Naive thymus-derived CD8-positive, alpha-beta T cell (primary cell): ENCODE results near the gene ARHGAP19. TPM values are rescaled to one million over a fixed set of nuclear protein-coding genes. Genes with fewer than 3 reads are reported as not detected.
A peak's percentile ranks its signal among the peaks of the same experiment; 100 is the strongest.
"Not testable (repeated sequence)": the region's sequence is repeated elsewhere in the genome, so short reads cannot be mapped to it uniquely, and the experiment has no call there.

ENCODE experiments used
- ATAC-seq, 2 donors: fragments of 150-1000 bp; cut with Tn5 transposase in 1 of 2; sonication (Bioruptor Pico), chemical (Tn5 transposase) in 1 of 2; 1 replicate in 1 of 2; 2 replicates in 1 of 2; pipeline ENCODE4 v1.10.0; 2021; ENCODE audit warnings: mild to moderate bottlenecking in 2 of 2, moderate library complexity in 2 of 2
- POLR2A ChIA-PET: fragments of 350-600 bp; sonication (Branson Sonifier 250); formaldehyde crosslinking; loops from one replicate; lab custom pipeline; 2021; ENCODE audit warnings: antibody characterized with exemption; lab: Charles Lee
- DNase-seq, 10 donors: peaks; one replicate each; pipeline versions ENCODE4 v3.0.0 to v3.0.0-alpha.2; 2020 to 2022
- H3K27ac Mint-ChIP-seq, 10 donors: one replicate each; pipeline ENCODE4 v1.8.0; 2020 to 2022; ENCODE audit warnings: mild to moderate bottlenecking in 10 of 10, mixed read lengths in 10 of 10, moderate library complexity in 4 of 10, inconsistent platforms in 1 of 10
- H3K27me3 Mint-ChIP-seq, 5 donors: one replicate each; pipeline ENCODE4 v1.8.0; 2021 to 2022; ENCODE audit warnings: mixed read lengths in 5 of 5
- H3K36me3 Mint-ChIP-seq, 3 donors: one replicate each; pipeline ENCODE4 v1.8.0; 2020 to 2022; ENCODE audit warnings: mixed read lengths in 3 of 3, mild to moderate bottlenecking in 2 of 3, inconsistent platforms in 1 of 3
- H3K4me1 Mint-ChIP-seq, 4 donors: one replicate each; pipeline ENCODE4 v1.8.0; 2021 to 2022; ENCODE audit warnings: mixed read lengths in 4 of 4
- H3K4me3 Mint-ChIP-seq, 10 donors: one replicate each; pipeline ENCODE4 v1.8.0; 2020 to 2022; ENCODE audit warnings: mild to moderate bottlenecking in 10 of 10, mixed read lengths in 10 of 10, moderate library complexity in 6 of 10, inconsistent platforms in 1 of 10
- H3K9me3 Mint-ChIP-seq, 9 donors: one replicate each; pipeline ENCODE4 v1.8.0; 2020 to 2022; ENCODE audit warnings: mixed read lengths in 9 of 9, mild to moderate bottlenecking in 3 of 9, inconsistent platforms in 1 of 9, moderate library complexity in 1 of 9
- polyA plus RNA-seq, 3 donors: library from polyadenylated mRNA; unstranded; fragments of 300-500 nt; fragmentation: Illumina TruSeq; gene quantifications; one replicate each; pipeline ENCODE4 v1.2.3, GENCODE V29; 2021
- total RNA-seq, 8 experiments: library from RNA in 2 of 8; stranded (reverse) in 2 of 8; gene quantifications; one replicate each; pipeline ENCODE4 v1.2.3 and lab custom pipeline; 2021 to 2026

Gene ARHGAP19
- total and polyA plus RNA-seq, 5 experiments from 2014 or later, result 5.3 to 19.0 (median 5.6) TPM

DNA sequence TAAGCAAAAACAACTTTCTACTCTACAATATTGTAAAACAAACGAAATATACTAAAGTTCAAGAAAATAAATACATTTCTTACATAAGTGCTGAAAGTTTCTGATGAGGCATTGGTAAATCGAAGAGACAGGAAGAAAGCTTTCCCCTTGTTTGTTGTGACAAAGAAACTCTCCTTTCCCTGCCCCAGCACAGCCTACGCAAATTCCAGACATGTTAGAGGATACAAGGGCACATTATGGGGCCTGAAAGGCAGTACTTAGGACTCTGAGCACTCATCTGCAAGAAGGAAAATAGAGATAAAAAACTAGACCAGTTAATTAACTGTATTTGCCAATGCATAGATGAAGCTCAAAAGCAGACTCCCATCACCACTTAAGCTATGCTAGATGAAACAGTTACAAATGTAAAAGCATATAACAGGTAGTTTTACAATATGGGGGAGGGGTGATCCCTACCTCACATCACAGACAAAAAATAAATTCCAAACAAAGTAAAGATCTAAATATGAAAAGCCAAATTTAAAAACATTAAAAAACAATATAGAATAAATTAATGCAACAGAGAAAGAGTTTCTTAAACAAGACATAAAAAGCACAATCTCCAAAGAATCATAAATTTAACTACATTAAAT lies 21.8 kb downstream of the ARHGAP19 start:
- Mint-ChIP-seq H3K9me3 (no peaks in the 10 kb centered on the region), H3K4me1 (peaks cover 3 to 15% (median 8%) of the 10 kb centered on the region in 4 donors), H3K4me3 (no peak overlapping the region), H3K36me3 (peaks cover 0 to 7% (median 6%) of the 10 kb centered on the region in 3 donors), H3K27me3 (no peaks in the 10 kb centered on the region), H3K27ac (no peak overlapping the region)
- DNase-seq (no peak), ATAC-seq (no peak)
- POLR2A ChIA-PET, result no interaction called here

DNA sequence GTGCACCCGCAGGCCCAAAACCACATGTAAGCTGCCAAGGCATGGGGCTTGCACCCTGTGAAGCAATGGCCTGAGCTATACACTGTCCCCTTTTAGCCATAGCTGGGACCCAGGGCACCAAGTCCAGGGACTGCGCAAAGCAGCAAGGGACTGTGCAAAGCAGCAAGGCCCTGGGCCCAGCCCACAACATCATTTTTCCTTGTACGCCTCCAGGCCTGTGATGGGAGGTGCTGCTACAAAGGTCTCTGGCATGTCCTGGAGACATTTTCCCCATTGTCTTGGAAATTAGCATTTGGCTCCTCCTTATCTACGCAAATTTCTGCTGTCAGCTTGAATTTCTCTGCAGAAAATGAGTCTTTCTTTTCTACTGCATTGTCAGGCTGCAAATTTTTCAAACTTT lies 24.8 kb downstream of the ARHGAP19 start:
- Mint-ChIP-seq H3K4me1 (peaks cover 2 to 15% (median 8%) of the 10 kb centered on the region in 4 donors), H3K36me3 (peaks cover 0 to 32% (median 16%) of the 10 kb centered on the region in 3 donors), H3K4me3 (no peak overlapping the region), H3K27me3 (no peaks in the 10 kb centered on the region), H3K9me3 (no peaks in the 10 kb centered on the region), H3K27ac (no peak overlapping the region)
- POLR2A ChIA-PET, result no interaction called here
- no peak for ATAC-seq
- no peak for DNase-seq

DNA sequence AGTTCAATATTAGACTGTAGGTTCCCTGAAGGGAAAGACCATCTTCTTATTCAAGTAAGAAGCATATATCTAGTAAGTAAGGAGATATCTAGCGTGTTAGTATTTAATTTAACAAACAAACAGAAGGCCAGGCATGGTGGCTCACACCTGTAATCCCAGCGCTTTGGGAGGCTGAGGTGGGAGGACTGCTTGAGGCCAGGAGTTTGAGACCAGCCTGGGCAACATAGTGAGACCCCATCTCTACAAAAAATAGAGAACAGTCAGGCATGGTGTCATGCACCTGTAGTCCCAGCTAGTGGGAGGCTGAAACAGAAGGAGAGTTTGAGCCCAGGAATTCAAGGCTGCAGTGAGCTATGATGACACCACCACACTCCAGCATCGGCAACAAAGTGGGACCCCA lies 27.3 kb downstream of the ARHGAP19 start:
- H3K27ac Mint-ChIP-seq, H3K9me3 Mint-ChIP-seq, POLR2A ChIA-PET, ATAC-seq, DNase-seq, H3K27me3 Mint-ChIP-seq, H3K4me3 Mint-ChIP-seq: not testable (repeated sequence)
- Mint-ChIP-seq H3K4me1 (peaks cover 2 to 15% (median 8%) of the 10 kb centered on the region in 4 donors), H3K36me3 (peaks cover 0 to 45% (median 16%) of the 10 kb centered on the region in 3 donors)

DNA sequence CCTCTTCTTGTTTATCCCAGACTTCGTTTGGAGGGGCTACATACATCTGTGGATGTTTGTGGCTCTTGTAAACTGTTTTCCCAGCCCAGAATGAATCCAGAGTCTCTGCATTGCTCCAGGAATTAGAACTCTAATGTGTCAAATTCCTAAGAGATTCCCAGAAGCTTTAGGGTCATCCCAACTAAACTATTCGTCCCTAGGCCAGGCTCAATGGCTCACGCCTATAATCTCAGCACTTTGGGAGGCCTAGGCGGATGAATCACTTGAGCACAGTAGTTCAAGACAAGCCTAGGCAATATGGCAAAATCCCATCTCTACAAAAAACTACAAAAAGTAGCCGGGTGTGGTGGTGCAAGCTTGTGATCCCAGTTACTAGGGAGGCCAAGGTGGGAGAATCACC lies 28.5 kb downstream of the ARHGAP19 start:
- POLR2A ChIA-PET, result no interaction called here
- no peak for ATAC-seq
- no peak overlapping the region for H3K27ac Mint-ChIP-seq
- H3K9me3 Mint-ChIP-seq, result no peaks in the 10 kb centered on the region
- H3K36me3 Mint-ChIP-seq, result peaks cover 0 to 51% (median 16%) of the 10 kb centered on the region in 3 donors
- H3K4me1 Mint-ChIP-seq, result peaks cover 2 to 15% (median 8%) of the 10 kb centered on the region in 4 donors
- no peak for DNase-seq
- no peaks in the 10 kb centered on the region for H3K27me3 Mint-ChIP-seq
- no peak overlapping the region for H3K4me3 Mint-ChIP-seq

DNA sequence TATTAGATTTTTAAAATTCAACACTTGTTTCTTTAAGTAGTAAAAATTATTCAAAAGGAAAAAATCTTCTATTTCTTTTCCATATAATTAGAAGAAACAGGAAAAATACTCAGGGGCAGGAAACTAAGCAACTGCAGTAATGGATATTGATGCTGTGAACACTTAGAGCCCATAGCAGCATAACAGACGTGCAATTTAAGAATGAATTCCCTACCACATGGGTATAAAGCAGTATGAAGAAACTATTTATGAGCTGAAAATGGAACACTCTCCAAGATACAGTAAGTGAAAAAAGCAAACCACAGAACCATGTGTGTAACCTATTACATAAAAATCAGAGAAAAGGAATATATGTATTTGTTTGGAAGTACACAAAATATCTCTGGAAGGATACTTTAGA lies 30.8 kb downstream of the ARHGAP19 start:
- H3K4me3 Mint-ChIP-seq, result no peak overlapping the region
- no peaks in the 10 kb centered on the region for H3K9me3 Mint-ChIP-seq
- H3K27me3 Mint-ChIP-seq, result no peaks in the 10 kb centered on the region
- DNase-seq (no peak), ATAC-seq (no peak)
- peaks cover 0 to 64% (median 16%) of the 10 kb centered on the region in 3 donors for H3K36me3 Mint-ChIP-seq
- H3K4me1 Mint-ChIP-seq, result peaks cover 0 to 5% (median under 1%) of the 10 kb centered on the region in 4 donors
- H3K27ac Mint-ChIP-seq, result no peak overlapping the region
- POLR2A ChIA-PET, result no interaction called here

DNA sequence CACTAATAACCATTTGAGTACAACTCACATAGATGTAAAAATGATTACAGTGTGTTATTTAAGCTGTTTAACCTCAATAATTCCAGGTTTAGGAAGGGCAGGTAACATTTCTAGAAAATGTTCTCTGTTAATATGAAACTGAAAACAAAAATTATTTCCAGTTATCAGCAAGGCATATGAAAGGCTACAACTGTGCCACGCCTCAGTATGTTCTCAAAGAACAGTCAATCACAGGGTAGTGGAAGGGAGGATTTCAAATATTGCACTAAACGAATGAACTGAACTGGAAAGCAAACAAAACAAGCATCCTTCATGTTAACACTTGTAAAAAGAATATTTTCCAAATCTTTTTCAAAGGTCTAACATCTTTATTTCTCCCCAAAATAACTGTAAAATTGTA lies 31.3 kb downstream of the ARHGAP19 start:
- POLR2A ChIA-PET, result no interaction called here
- Mint-ChIP-seq H3K27ac (no peak overlapping the region), H3K27me3 (no peaks in the 10 kb centered on the region), H3K9me3 (no peaks in the 10 kb centered on the region), H3K4me3 (no peak overlapping the region), H3K36me3 (peaks cover 0 to 68% (median 16%) of the 10 kb centered on the region in 3 donors), H3K4me1 (no peaks in the 10 kb centered on the region)
- no peak for DNase-seq
- ATAC-seq, result no peak

DNA sequence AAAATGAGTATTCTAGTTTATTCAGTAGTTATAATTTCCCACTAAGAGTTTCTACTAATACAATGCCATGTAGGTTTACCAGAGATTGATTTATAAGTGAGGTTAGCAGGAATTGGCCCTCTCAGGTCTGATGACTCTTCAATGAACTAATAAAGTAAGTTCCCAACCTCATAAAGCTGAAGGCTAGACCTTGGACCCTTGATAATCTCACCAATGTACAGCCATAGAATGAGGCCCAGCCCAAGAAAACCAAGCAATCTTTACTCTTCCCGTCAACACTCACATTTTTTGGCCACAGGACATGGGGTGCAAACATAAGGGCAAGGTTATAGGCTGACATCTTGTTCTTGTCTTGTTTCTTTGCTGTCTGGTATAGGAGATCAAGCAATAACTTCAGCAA lies 33.3 kb downstream of the ARHGAP19 start:
- peaks cover 0 to 3% (median 0%) of the 10 kb centered on the region in 9 donors for H3K9me3 Mint-ChIP-seq
- no peak for ATAC-seq
- DNase-seq, result no peak
- H3K27ac Mint-ChIP-seq, result peak overlapping the region in 1 of 10 donors; percentile 63
- no peak overlapping the region for H3K4me3 Mint-ChIP-seq
- H3K4me1 Mint-ChIP-seq, result no peaks in the 10 kb centered on the region
- peaks cover 7 to 71% (median 24%) of the 10 kb centered on the region in 3 donors for H3K36me3 Mint-ChIP-seq
- H3K27me3 Mint-ChIP-seq, result no peaks in the 10 kb centered on the region
- POLR2A ChIA-PET, result no interaction called here

DNA sequence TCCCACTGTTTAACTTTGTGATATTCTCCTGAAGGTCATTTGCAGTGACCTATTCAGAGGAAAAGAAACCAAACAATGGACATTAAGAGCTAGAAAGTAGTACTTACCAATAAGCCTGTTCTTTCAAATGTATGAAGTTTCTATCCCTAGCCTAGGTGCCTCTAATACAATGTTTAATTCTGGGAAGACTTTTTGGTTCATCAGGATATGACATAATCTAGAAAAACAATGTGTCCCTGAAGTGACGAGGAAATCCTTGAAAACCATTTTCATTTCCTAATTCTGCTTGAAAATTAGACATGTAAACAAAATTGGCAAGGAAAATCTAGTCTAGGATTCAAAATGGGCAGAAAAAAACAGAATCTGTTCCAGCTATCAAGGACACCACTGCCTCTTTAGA lies 36.1 kb downstream of the ARHGAP19 start:
- ATAC-seq, result no peak
- Mint-ChIP-seq H3K4me1 (peaks cover 0 to 2% (median 2%) of the 10 kb centered on the region in 4 donors), H3K27me3 (no peaks in the 10 kb centered on the region), H3K36me3 (peaks cover 7 to 66% (median 31%) of the 10 kb centered on the region in 3 donors), H3K9me3 (peaks cover 0 to 3% (median 0%) of the 10 kb centered on the region in 9 donors), H3K4me3 (no peak overlapping the region), H3K27ac (peak overlapping the region in 3 of 10 donors; percentile 42 to 84 (median 77))
- no peak for DNase-seq
- POLR2A ChIA-PET, result no interaction called here

DNA sequence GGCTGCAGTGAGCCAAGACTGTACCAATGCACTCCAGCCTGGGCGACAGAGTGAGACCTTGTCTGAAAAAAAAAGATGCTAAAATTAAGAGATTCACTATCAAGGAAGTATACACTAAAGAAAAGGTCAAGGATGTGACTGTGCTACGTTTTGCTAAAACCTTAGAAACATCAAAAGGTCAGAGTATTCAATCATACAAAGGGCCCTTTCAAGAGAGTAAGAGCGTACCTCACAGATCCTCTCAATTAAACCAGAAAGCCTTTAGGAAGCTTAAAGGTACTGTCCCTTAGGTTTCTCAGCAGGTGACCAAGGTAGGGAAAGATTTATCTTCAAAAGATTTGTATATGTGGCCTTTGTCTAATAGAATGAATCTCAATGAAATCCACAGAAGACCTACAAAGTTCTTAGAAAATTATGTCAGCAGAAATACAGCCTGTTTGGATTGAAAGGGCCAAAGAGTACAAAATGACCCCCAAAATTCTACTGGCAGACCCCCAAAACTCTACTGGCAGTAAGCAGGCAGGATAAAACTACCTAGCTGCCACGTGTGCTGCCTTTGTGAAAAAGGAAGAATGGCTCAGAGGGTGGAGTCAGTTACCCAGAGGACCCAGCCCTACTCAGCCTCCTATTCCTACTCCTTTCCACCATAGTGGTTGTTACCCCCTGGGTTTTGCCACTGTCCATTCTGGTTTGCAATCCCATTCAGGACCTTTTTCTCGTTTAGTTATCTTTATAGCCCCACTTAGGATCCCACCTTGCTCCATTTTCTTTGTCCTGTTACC lies 36.7 kb downstream of the ARHGAP19 start:
- Mint-ChIP-seq H3K27me3 (no peaks in the 10 kb centered on the region), H3K9me3 (peaks cover 0 to 3% (median 0%) of the 10 kb centered on the region in 9 donors), H3K36me3 (peaks cover 7 to 64% (median 31%) of the 10 kb centered on the region in 3 donors), H3K4me1 (peaks cover 0 to 2% (median 2%) of the 10 kb centered on the region in 4 donors), H3K27ac (peak overlapping the region in 6 of 10 donors; percentile 13 to 84 (median 52)), H3K4me3 (no peak overlapping the region)
- DNase-seq, result no peak
- no peak for ATAC-seq
- POLR2A ChIA-PET, result no interaction called here

DNA sequence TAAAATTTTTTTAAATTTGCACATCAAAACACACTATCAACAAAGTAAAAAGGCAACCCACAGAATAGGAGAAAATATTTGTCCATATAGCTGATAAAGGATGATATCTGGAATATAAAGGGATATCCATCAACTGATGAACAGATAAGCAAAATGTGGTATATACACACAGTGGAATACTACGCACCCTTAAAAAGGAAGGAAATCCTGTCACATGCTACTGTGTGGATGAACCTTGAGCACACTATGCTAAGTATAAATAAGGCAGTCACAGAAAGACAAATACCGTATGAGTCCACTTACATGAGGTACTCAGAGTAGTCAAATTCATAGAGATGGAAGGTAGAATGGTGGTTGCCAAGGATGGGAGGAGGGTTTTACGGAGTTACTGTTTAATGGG lies 37.7 kb downstream of the ARHGAP19 start:
- H3K36me3 Mint-ChIP-seq, result peaks cover 7 to 67% (median 31%) of the 10 kb centered on the region in 3 donors
- no peak overlapping the region for H3K4me3 Mint-ChIP-seq
- H3K4me1 Mint-ChIP-seq, result peaks cover 0 to 2% (median 2%) of the 10 kb centered on the region in 4 donors
- no peak overlapping the region for H3K27ac Mint-ChIP-seq
- DNase-seq (no peak), ATAC-seq (no peak)
- POLR2A ChIA-PET, result no interaction called here
- H3K9me3 Mint-ChIP-seq, result peaks cover 0 to 3% (median 0%) of the 10 kb centered on the region in 9 donors
- no peaks in the 10 kb centered on the region for H3K27me3 Mint-ChIP-seq

DNA sequence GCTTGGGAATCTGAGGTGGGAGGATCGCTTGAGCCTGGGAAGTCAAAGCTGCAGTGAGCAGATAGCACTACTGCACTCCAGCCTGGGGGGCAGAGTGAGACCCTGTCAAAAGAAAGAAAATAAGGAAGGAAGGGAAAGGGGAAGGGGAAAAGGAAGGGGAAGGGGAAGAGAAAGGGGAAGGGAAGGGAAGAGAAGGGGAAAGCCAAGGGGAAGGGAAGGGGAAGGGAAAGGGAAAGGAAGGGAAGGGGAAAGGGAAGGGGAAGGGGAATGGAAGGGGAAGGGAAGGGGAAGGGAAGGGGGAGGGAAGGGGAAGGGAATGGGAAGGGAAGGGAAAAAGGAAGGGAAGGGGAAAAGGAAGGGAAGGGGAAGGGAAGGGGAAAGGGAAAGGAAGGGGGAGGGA lies 41.5 kb downstream of the ARHGAP19 start:
- POLR2A ChIA-PET, result no interaction called here
- DNase-seq, result no peak
- H3K27me3 Mint-ChIP-seq, result no peaks in the 10 kb centered on the region
- no peak for ATAC-seq
- H3K27ac Mint-ChIP-seq, result no peak overlapping the region
- peaks cover 0 to 3% (median 0%) of the 10 kb centered on the region in 9 donors for H3K9me3 Mint-ChIP-seq
- H3K4me3 Mint-ChIP-seq, result no peak overlapping the region
- peaks cover 12 to 64% (median 34%) of the 10 kb centered on the region in 3 donors for H3K36me3 Mint-ChIP-seq
- H3K4me1 Mint-ChIP-seq, result peaks cover 0 to 2% (median 2%) of the 10 kb centered on the region in 4 donors

DNA sequence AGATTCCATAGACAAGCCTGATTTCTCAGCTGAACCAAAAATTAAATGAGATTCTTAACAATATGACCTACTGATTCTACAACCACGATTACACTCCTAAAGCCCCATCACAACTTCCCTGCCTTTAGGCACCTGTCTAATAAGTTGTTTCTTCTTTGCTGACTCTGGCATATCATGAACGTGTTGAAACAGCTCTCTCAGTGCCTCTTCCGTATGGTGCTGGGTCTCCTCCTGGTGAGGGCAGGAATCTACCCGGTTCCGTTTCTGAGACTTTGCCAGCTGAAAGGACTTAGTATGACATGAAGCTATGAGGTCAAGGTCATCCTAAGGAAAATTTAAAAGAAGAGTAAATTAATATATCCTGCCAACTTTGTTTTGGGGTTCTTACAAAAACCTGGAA lies 48.6 kb downstream of the ARHGAP19 start:
- H3K9me3 Mint-ChIP-seq, result no peaks in the 10 kb centered on the region
- no peak for DNase-seq
- H3K27me3 Mint-ChIP-seq, result no peaks in the 10 kb centered on the region
- peak overlapping the region in 1 of 10 donors; percentile 3 for H3K27ac Mint-ChIP-seq
- H3K36me3 Mint-ChIP-seq, result peaks cover 5 to 73% (median 18%) of the 10 kb centered on the region in 3 donors
- no peak for ATAC-seq
- H3K4me1 Mint-ChIP-seq, result no peaks in the 10 kb centered on the region
- no peak overlapping the region for H3K4me3 Mint-ChIP-seq
- POLR2A ChIA-PET, result no interaction called here

DNA sequence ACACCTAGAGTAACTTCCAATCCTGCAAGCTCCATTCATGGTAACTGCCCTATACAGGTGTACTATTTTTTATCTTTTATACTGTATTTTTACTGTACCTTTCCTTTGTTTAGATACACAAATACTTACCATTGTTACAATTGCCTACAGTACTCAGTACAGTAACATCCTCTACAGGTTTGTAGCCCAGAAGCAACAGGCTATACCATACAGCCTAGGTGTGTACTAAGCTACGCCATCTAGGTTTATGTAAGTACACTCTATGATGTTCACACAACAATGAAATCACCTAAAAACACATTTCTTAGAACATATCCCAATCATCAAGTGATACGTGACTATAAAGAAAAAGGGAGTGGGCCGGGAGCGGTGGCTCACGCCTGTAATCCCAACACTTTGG lies 53.6 kb downstream of the ARHGAP19 start:
- POLR2A ChIA-PET, result no interaction called here
- no peaks in the 10 kb centered on the region for H3K4me1 Mint-ChIP-seq
- H3K36me3 Mint-ChIP-seq, result peaks cover 0 to 61% (median 11%) of the 10 kb centered on the region in 3 donors
- H3K4me3 Mint-ChIP-seq, result no peak overlapping the region
- H3K27ac Mint-ChIP-seq, result peak overlapping the region in 1 of 10 donors; percentile 7
- ATAC-seq, result no peak
- no peaks in the 10 kb centered on the region for H3K9me3 Mint-ChIP-seq
- no peaks in the 10 kb centered on the region for H3K27me3 Mint-ChIP-seq
- no peak for DNase-seq
